ENCODE data around the gene SLC22A17. TPM values are rescaled to one million over a fixed set of nuclear protein-coding genes. Genes with fewer than 3 reads are reported as not detected.

The SLC22A17 gene
- total and polyA plus RNA-seq, 2 of the 13 experiments (the other 11 are each of a cell fraction or from before 2014, with no cell fraction given) = 0.95 to 1.1 TPM

DNA sequence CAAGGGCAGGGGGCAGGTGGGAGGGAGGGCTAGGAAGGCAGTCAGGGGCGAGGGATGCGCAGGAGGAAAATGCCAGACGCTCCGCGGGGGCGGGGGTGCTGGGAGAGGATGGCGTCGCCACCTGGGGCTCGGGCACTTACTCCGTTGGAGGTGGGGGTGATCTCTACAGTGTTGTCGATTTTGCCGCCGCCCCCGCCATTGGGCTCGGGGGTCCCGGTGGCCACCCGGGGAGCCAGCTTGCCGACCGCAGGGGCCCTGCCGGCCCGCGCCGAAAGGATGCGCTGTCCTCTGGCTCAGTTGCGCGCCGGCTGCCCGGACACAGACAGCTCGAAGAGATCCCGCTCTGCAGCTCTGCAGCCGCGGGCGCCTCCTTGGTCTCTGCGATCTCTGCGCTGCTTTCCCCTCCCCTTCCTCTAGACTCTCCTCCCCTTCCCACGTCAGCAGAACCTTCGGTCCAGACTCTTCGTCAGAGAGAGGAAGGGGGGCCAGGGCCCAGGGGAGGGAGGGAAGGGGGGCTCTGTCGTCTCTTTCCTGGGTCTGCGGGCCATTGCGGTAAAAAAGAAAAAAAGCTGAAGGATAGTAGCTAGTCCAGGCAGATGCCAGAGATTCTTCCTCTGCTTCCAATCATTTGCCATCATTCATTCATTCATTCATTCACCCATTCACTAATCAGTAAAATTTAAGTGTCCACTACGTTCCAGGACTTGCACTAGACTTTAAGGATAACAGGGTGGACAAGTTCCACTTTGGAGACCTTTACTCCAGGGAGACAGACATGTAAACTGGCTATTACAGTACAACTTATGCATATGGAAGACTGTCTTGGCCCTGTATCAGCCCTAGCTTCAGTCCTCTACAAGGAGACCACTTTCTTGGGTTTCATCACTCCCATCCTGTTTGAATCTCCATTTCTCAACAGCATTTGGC is at the start of gene SLC22A17 (continued):
- TF ChIP-seq, protein P1, sequence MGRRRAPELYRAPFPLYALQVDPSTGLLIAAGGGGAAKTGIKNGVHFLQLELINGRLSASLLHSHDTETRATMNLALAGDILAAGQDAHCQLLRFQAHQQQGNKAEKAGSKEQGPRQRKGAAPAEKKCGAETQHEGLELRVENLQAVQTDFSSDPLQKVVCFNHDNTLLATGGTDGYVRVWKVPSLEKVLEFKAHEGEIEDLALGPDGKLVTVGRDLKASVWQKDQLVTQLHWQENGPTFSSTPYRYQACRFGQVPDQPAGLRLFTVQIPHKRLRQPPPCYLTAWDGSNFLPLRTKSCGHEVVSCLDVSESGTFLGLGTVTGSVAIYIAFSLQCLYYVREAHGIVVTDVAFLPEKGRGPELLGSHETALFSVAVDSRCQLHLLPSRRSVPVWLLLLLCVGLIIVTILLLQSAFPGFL (CRISPR knock-in tag; IDR thresholded peaks at IDR 0.05) = no peak
- TF ChIP-seq TARDBP (CRISPR knock-in tag; IDR thresholded peaks at IDR 0.05) (peak; percentile 28; the same call in 1 of the 2 replicates), MTA3 (CRISPR knock-in tag; IDR thresholded peaks at IDR 0.05) (no peak), BHLHE40 (IDR thresholded peaks at IDR 0.05; ENCODE audit: low read length) (no peak), GLI4 (CRISPR knock-in tag; IDR thresholded peaks at IDR 0.05; ENCODE audit: borderline replicate concordance) (no peak), MZF1 (CRISPR knock-in tag; IDR thresholded peaks at IDR 0.05; ENCODE audit: borderline replicate concordance) (no peak), NKX3-1 (CRISPR knock-in tag; IDR thresholded peaks at IDR 0.05) (no peak), SRF (IDR thresholded peaks at IDR 0.05; ENCODE audit: low read depth, low read length) (no peak), MXD4 (CRISPR knock-in tag; IDR thresholded peaks at IDR 0.05) (no peak), AGO1 (IDR thresholded peaks at IDR 0.05; ENCODE audit: low read depth, low read length, poor library complexity, severe bottlenecking) (no peak), ZNF563 (CRISPR knock-in tag; IDR thresholded peaks at IDR 0.05) (no peak), TOE1 (CRISPR knock-in tag; IDR thresholded peaks at IDR 0.05) (no peak), ZNF260 (CRISPR knock-in tag; IDR thresholded peaks at IDR 0.05; ENCODE audit: borderline replicate concordance, low read depth) (no peak), TAF15 (IDR thresholded peaks at IDR 0.05; ENCODE audit: low read depth, low read length, poor library complexity, severe bottlenecking) (no peak)
- TF ChIP-seq, protein P2, sequence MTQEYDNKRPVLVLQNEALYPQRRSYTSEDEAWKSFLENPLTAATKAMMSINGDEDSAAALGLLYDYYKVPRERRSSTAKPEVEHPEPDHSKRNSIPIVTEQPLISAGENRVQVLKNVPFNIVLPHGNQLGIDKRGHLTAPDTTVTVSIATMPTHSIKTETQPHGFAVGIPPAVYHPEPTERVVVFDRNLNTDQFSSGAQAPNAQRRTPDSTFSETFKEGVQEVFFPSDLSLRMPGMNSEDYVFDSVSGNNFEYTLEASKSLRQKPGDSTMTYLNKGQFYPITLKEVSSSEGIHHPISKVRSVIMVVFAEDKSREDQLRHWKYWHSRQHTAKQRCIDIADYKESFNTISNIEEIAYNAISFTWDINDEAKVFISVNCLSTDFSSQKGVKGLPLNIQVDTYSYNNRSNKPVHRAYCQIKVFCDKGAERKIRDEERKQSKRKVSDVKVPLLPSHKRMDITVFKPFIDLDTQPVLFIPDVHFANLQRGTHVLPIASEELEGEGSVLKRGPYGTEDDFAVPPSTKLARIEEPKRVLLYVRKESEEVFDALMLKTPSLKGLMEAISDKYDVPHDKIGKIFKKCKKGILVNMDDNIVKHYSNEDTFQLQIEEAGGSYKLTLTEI (CRISPR knock-in tag; conservative IDR thresholded peaks at IDR 0.05) = no peak
- TF ChIP-seq, protein P3, sequence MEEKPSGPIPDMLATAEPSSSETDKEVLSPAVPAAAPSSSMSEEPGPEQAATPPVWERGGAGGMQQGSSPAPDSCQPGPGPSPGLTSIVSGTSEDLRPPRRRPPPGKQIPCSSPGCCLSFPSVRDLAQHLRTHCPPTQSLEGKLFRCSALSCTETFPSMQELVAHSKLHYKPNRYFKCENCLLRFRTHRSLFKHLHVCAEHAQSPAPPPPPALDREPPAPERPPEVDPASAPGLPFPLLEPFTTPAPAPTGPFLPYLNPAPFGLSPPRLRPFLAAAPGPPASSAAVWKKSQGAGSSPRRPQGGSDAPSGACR (CRISPR knock-in tag; IDR thresholded peaks at IDR 0.05) = no peak
- TF ChIP-seq, protein P4, sequence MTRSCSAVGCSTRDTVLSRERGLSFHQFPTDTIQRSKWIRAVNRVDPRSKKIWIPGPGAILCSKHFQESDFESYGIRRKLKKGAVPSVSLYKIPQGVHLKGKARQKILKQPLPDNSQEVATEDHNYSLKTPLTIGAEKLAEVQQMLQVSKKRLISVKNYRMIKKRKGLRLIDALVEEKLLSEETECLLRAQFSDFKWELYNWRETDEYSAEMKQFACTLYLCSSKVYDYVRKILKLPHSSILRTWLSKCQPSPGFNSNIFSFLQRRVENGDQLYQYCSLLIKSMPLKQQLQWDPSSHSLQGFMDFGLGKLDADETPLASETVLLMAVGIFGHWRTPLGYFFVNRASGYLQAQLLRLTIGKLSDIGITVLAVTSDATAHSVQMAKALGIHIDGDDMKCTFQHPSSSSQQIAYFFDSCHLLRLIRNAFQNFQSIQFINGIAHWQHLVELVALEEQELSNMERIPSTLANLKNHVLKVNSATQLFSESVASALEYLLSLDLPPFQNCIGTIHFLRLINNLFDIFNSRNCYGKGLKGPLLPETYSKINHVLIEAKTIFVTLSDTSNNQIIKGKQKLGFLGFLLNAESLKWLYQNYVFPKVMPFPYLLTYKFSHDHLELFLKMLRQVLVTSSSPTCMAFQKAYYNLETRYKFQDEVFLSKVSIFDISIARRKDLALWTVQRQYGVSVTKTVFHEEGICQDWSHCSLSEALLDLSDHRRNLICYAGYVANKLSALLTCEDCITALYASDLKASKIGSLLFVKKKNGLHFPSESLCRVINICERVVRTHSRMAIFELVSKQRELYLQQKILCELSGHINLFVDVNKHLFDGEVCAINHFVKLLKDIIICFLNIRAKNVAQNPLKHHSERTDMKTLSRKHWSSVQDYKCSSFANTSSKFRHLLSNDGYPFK (CRISPR knock-in tag; IDR thresholded peaks at IDR 0.05; ENCODE audit: borderline replicate concordance) = peak; percentile 38; the same call in 1 of the 2 replicates
- TF ChIP-seq, protein P5, sequence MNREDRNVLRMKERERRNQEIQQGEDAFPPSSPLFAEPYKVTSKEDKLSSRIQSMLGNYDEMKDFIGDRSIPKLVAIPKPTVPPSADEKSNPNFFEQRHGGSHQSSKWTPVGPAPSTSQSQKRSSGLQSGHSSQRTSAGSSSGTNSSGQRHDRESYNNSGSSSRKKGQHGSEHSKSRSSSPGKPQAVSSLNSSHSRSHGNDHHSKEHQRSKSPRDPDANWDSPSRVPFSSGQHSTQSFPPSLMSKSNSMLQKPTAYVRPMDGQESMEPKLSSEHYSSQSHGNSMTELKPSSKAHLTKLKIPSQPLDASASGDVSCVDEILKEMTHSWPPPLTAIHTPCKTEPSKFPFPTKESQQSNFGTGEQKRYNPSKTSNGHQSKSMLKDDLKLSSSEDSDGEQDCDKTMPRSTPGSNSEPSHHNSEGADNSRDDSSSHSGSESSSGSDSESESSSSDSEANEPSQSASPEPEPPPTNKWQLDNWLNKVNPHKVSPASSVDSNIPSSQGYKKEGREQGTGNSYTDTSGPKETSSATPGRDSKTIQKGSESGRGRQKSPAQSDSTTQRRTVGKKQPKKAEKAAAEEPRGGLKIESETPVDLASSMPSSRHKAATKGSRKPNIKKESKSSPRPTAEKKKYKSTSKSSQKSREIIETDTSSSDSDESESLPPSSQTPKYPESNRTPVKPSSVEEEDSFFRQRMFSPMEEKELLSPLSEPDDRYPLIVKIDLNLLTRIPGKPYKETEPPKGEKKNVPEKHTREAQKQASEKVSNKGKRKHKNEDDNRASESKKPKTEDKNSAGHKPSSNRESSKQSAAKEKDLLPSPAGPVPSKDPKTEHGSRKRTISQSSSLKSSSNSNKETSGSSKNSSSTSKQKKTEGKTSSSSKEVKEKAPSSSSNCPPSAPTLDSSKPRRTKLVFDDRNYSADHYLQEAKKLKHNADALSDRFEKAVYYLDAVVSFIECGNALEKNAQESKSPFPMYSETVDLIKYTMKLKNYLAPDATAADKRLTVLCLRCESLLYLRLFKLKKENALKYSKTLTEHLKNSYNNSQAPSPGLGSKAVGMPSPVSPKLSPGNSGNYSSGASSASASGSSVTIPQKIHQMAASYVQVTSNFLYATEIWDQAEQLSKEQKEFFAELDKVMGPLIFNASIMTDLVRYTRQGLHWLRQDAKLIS (CRISPR knock-in tag; IDR thresholded peaks at IDR 0.05) = no peak
